Activated CD4-positive, CD25-positive, alpha-beta regulatory T cell treated with anti-CD3 and anti-CD28 coated beads, Interleukin-2, amount 50 U/mL, for 16 hours (primary cell): ENCODE data around the gene SYNE4.

Experiments used
- DNase-seq: peaks from one replicate; pipeline ENCODE4 v3.0.0-alpha.2; 2020; ENCODE audit warnings: low read depth, low spot score

The SYNE4 gene

GRCh38 chr19:36026091-36026876 is 17.7 kb upstream of the SYNE4 start:
- DNase-seq = no peak

GRCh38 chr19:36025541-36025940 is 16.9 kb upstream of the SYNE4 start:
- no peak for DNase-seq

- no peak for DNase-seq
Observed at GRCh38 chr19:36023432-36023831, 14.8 kb upstream of the SYNE4 start.

- no peak for DNase-seq
Observed at GRCh38 chr19:36019061-36019670, 10.6 kb upstream of the SYNE4 start.

- peak; percentile 99 for DNase-seq
Observed at GRCh38 chr19:36014012-36014924, 5.7 kb upstream of the SYNE4 start, which contains the start of gene ALKBH6. Gene ALKBH6 (minus strand): TSS chr19:36014213. CDS start chr19:36013397, 816 bp downstream.

GRCh38 chr19:36013280-36014011 is 4.8 kb upstream of the SYNE4 start:
- no peak for DNase-seq

- no peak for DNase-seq
Observed at GRCh38 chr19:36010402-36010801, 1.8 kb upstream of the SYNE4 start.

GRCh38 chr19:36009633-36010379 is 1.2 kb upstream of the SYNE4 start:
- DNase-seq = no peak

GRCh38 chr19:36009220-36009619 is 607 bp upstream of the SYNE4 start:
- DNase-seq = no peak

GRCh38 chr19:36006955-36007354 is 1.7 kb downstream of the SYNE4 start:
- DNase-seq = no peak

- no peak for DNase-seq
Observed at GRCh38 chr19:36003284-36003683, 5.3 kb downstream of the SYNE4 start.

GRCh38 chr19:36001605-36002004 is 7.0 kb downstream of the SYNE4 start:
- no peak for DNase-seq

- DNase-seq = no peak
Observed at GRCh38 chr19:35996777-35997176, 11.8 kb downstream of the SYNE4 start.

GRCh38 chr19:35995048-35995993 is 13.3 kb downstream of the SYNE4 start, which contains the start of gene SDHAF1:
Gene SDHAF1 (plus strand): TSS chr19:35995188. CDS start chr19:35995275, 87 bp downstream.
- DNase-seq = peak; percentile 87

GRCh38 chr19:35993923-35994598 is 14.6 kb downstream of the SYNE4 start:
- DNase-seq = no peak

- no peak for DNase-seq
Observed at GRCh38 chr19:35992907-35993765, 15.5 kb downstream of the SYNE4 start.

GRCh38 chr19:35991731-35992450 is 16.7 kb downstream of the SYNE4 start:
- no peak for DNase-seq
